ENCODE data around the gene DDIT3.

The DDIT3 gene

GRCh38 chr12:57558864-57559263 lies 38.5 kb upstream of the DDIT3 start:
- TF ChIP-seq, protein P1, sequence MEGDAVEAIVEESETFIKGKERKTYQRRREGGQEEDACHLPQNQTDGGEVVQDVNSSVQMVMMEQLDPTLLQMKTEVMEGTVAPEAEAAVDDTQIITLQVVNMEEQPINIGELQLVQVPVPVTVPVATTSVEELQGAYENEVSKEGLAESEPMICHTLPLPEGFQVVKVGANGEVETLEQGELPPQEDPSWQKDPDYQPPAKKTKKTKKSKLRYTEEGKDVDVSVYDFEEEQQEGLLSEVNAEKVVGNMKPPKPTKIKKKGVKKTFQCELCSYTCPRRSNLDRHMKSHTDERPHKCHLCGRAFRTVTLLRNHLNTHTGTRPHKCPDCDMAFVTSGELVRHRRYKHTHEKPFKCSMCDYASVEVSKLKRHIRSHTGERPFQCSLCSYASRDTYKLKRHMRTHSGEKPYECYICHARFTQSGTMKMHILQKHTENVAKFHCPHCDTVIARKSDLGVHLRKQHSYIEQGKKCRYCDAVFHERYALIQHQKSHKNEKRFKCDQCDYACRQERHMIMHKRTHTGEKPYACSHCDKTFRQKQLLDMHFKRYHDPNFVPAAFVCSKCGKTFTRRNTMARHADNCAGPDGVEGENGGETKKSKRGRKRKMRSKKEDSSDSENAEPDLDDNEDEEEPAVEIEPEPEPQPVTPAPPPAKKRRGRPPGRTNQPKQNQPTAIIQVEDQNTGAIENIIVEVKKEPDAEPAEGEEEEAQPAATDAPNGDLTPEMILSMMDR (IDR thresholded peaks at IDR 0.05; ENCODE audit: insufficient read depth, low read depth, low read length, missing control alignments), result no peak
- no peak overlapping the region for H3K4me3 ChIP-seq (ENCODE audit: low read depth, low read length)
- DNase-seq (ENCODE audit: low read depth), result no peak

- no peak overlapping the region for H3K4me3 ChIP-seq (ENCODE audit: low read depth, low read length)
These were observed 34.6 kb upstream of the DDIT3 start for GRCh38 chr12:57554897-57555296.

DNA sequence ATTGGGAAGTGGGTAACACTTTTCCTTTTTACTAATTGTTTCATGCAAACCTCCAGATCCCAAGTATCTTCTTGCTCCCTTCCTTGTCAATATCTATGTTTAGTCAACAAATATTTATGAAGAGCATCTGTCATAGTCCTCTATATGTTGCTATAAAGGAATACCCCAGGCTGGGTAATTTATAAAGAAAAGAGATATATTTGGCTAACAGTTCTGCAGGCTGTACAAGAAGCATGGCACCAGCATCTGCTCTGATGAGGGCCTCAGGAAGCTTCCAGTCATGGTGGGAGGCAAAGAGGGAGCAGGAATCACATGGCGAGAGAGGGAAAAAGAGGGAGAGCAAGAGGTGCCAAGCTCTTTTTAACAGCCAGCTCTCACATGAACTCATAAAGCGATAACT lies 34.1 kb upstream of the DDIT3 start:
- no peak for DNase-seq (ENCODE audit: low read depth)
- TF ChIP-seq, protein P1 (IDR thresholded peaks at IDR 0.05; ENCODE audit: insufficient read depth, low read depth, low read length, missing control alignments), result no peak
- no peak overlapping the region for H3K4me3 ChIP-seq (ENCODE audit: low read depth, low read length)

More at GRCh38 chr12:57554897-57555296, 34.6 kb upstream of the DDIT3 start:
- TF ChIP-seq, protein P1 (IDR thresholded peaks at IDR 0.05; ENCODE audit: insufficient read depth, low read depth, low read length, missing control alignments), result no peak
- no peak for DNase-seq (ENCODE audit: low read depth)

- no peak for DNase-seq (ENCODE audit: low read depth)
- TF ChIP-seq, protein P1 (IDR thresholded peaks at IDR 0.05; ENCODE audit: insufficient read depth, low read depth, low read length, missing control alignments), result no peak
- no peak overlapping the region for H3K4me3 ChIP-seq (ENCODE audit: low read depth, low read length)
These were observed 33.3 kb upstream of the DDIT3 start for GRCh38 chr12:57553343-57554202.

DNA sequence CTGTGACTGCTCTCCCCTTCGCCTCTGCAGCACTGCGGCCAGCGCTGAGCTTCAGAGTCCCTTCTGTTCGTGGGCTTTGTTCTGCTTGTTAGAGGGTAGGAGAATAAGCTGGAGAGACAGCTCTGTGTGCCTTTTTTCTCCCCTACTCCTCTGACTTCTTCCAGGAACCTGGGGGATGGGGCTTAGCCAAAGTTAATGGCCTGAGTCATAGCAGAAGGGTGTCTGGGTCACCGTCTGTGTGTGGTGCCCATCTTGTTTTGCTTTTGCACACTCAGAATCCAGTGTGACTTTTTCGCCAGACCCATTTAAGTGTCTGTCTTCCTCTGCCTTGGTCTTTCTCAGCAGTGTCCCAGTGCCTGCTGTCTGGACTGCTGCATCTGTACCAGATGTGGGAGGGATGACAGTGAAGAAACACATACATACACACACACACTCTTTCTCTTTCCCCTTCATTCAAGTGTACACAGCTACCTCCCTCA lies 32.6 kb upstream of the DDIT3 start:
- TF ChIP-seq, protein P1 (IDR thresholded peaks at IDR 0.05; ENCODE audit: insufficient read depth, low read depth, low read length, missing control alignments), result no peak
- no peak overlapping the region for H3K4me3 ChIP-seq (ENCODE audit: low read depth, low read length)
- DNase-seq (ENCODE audit: low read depth), result no peak

- H3K4me3 ChIP-seq (ENCODE audit: low read depth, low read length), result no peak overlapping the region
- DNase-seq (ENCODE audit: low read depth), result no peak
- TF ChIP-seq, protein P1 (IDR thresholded peaks at IDR 0.05; ENCODE audit: insufficient read depth, low read depth, low read length, missing control alignments), result no peak
These were observed 32.0 kb upstream of the DDIT3 start for GRCh38 chr12:57552306-57552651.

All from GM12865 (cell line).